Right cardiac atrium (tissue), 5 donors: ENCODE measurements around the gene SERPINB1. TPM values are rescaled to one million over a fixed set of nuclear protein-coding genes. Genes with fewer than 3 reads are reported as not detected.

Source experiments
- ATAC-seq, 2 donors: fragments of 200-7000 bp; cut with Tn5 transposase; one replicate each; pipeline versions ENCODE4 v1.8.0 to v1.9.1; 2020; ENCODE audit warnings: moderate library complexity in 2 of 2, mild to moderate bottlenecking in 1 of 2
- DNase-seq, 3 donors: peaks; one replicate each; pipeline ENCODE4 v3.0.0-alpha.2; 2020
- H3K27ac ChIP-seq: one replicate; pipeline ENCODE4 v1.5.1; 2013; ENCODE audit warnings: mild to moderate bottlenecking, low read length, control low read depth, moderate library complexity
- H3K27me3 ChIP-seq: one replicate; pipeline ENCODE4 v1.6.1; 2013; ENCODE audit not compliant: control insufficient read depth, insufficient read depth
- H3K4me1 ChIP-seq: one replicate; pipeline ENCODE4 v1.6.1; 2013; ENCODE audit warnings: low read length; ENCODE audit not compliant: control insufficient read depth, insufficient read depth
- H3K4me3 ChIP-seq: one replicate; pipeline ENCODE4 v1.5.1; 2013; ENCODE audit warnings: low read length, control low read depth
- H3K9me3 ChIP-seq: one replicate; pipeline ENCODE4 v1.6.1; 2013; ENCODE audit warnings: low read length; ENCODE audit not compliant: control insufficient read depth
- WGBS: extraction: QIAGEN DNeasy Blood & Tissue Kit; methylation state at CpG from one replicate; pipeline ENCODE4 v1.1.7; 2013; 5-methylcytosine and 5-hydroxymethylcytosine counted together
- intact Hi-C, 4 donors: fragments of 100-400 bp; cut with DNase I; formaldehyde crosslinking; loops; one replicate each; pipeline versions ENCODE4 v1.11.0 to v1.14.0; 2022 to 2023
- polyA plus RNA-seq: library from polyadenylated mRNA; stranded (reverse); fragments of 200-250 nt; gene quantifications from one replicate; pipeline ENCODE4 v1.2.3, GENCODE V29; 2013
- total RNA-seq, 4 donors: library from RNA; stranded (reverse); fragmentation: NEBNext Ultra II Directional; extraction: Animal tissue kit (Norgen Biotek cat#: 25700); gene quantifications; one replicate each; pipeline ENCODE4 v1.2.1, GENCODE V29; 2021
- donor health status: healthy with polysubstance abuse.
- donor health status: DM: no; HTN: yes; CAD: no.
- donor health status: DM: no; HTN: no; CAD: no.
- donor health status: DM: no; HTN: yes; CAD: no; lungs with severe emphysema.
- donor health status: DM: yes; HTN: yes; CAD: no.

The SERPINB1 gene
- total and polyA plus RNA-seq, 5 donors = 23.6 to 42.1 (median 28.9) TPM

DNA sequence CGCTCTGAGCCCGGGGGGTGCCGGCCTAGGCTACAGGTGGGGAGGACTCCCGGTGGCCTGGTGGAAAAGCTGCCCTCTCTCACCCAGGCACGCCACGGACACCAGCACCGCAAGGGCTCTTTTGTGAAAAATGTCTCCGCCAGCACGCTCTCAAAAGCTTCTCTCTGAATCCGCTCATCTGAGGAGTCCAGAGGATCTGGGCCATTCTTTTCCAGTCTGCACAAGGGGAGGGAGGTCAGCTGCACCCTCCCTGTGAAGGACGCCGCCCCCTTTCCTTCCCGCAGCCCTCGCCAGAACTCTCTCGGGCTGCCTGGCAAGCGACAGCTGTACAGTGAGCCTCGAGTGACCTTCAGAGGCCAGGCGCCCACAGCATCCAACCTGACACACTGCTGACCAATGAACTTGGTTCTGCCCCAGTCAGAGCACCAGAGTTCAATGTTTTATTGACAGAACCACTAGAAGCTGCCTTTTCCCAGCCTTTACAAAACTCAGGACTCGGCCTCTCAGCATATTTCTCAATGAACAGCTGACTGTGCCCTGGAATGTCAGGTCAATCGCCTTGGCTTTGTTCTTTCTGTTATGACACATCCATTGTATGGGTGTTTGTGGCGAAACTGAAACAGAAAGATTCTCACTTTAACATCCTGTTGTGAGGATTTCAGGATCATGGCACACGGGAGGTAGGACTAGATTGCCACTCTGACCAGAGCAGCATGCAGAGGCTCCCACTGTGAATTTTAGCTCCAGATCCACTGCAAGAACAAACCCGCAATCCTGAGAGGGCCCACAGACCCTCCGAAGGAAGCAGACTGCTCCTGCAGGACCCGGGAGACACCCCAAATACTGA lies 34.8 kb upstream of the SERPINB1 start:
- WGBS = 11% methylated on average over 25 of the region's 25 CpGs
- no peaks in the 10 kb centered on the region for H3K27me3 ChIP-seq
- H3K4me3 ChIP-seq = peak overlapping the region; percentile 81
- ATAC-seq = peak; percentile 90 to 91
- DNase-seq = peak; percentile 77 to 91 (median 89)
- intact Hi-C loops = no loop called here
- peaks cover 5% of the 10 kb centered on the region for H3K4me1 ChIP-seq
- H3K9me3 ChIP-seq = no peaks in the 10 kb centered on the region
- peak overlapping the region; percentile 87 for H3K27ac ChIP-seq

DNA sequence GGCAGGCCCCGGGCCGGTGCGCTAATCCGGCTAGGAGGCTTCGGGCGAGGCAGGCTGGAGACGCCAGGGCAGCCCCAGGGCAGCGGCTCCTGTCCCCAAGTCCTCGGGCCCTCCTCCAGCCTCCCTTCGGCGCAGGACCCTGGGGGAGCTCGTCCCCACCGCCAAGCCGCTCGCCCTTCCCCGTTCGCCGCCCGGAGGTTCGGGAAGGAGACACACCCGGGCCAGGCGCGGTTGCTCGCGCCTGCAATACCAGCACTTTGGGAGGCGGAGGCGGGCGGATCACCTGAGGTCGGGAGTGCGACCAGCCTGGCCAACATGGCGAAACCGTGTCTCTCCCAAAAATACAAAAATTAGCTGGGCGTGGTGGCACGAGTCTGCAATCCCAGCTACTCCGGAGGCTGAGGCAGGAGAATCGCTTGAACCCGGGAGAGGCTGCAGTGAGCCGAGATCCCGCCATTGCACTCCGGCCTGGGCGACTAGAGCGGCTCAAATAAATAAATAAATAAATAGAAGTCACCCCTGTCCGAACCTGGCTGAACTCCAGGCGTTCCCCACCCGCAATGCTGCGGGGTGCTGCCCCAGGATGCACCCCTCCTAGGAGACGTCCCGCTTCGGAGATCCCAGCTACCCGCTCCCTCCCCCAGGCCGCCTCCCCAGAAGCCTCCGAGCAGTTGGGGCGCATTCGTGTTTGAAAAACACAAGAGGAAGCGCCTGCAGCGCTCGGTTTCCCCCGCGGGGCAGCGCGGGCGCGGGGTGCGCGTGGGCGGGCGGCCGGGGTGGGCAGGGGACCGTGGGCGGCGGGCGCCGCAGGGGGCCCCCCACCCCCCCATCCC lies 33.9 kb upstream of the SERPINB1 start:
- peaks cover 5% of the 10 kb centered on the region for H3K4me1 ChIP-seq
- H3K4me3 ChIP-seq = peak overlapping the region; percentile 81
- no peaks in the 10 kb centered on the region for H3K9me3 ChIP-seq
- H3K27ac ChIP-seq = peak overlapping the region; percentile 82
- DNase-seq (peak; percentile 58 to 84 (median 82)), ATAC-seq (peak; percentile 43 to 62)
- no peaks in the 10 kb centered on the region for H3K27me3 ChIP-seq
- intact Hi-C loops = no loop called here
- WGBS = 2% methylated on average over 73 of the region's 73 CpGs

DNA sequence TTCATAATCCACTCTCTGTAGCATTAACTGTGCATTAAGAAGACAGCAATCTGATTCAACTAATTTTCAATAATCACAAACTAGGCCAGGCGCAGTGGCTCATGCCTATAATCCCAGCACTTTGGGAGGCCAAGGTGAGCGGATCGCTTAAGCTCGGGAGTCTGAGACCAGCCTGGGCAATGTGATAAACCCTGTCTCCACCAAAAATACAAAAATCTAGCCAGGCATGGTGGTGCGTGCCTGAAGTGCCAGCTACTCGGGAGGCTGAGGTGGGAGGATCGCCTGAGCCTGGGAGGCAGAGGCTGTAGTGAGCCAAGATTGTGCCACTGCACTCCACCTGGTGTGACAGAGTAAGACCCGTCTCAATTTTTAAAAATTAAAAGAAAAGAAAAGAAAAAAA lies 32.0 kb upstream of the SERPINB1 start:
- 96% methylated on average over 8 of the region's 8 CpGs for WGBS
- Histone ChIP-seq H3K4me3 (no peak overlapping the region), H3K4me1 (peaks cover 5% of the 10 kb centered on the region), H3K27me3 (no peaks in the 10 kb centered on the region), H3K9me3 (no peaks in the 10 kb centered on the region), H3K27ac (no peak overlapping the region)
- no peak for ATAC-seq
- intact Hi-C loops = no loop called here
- no peak for DNase-seq

DNA sequence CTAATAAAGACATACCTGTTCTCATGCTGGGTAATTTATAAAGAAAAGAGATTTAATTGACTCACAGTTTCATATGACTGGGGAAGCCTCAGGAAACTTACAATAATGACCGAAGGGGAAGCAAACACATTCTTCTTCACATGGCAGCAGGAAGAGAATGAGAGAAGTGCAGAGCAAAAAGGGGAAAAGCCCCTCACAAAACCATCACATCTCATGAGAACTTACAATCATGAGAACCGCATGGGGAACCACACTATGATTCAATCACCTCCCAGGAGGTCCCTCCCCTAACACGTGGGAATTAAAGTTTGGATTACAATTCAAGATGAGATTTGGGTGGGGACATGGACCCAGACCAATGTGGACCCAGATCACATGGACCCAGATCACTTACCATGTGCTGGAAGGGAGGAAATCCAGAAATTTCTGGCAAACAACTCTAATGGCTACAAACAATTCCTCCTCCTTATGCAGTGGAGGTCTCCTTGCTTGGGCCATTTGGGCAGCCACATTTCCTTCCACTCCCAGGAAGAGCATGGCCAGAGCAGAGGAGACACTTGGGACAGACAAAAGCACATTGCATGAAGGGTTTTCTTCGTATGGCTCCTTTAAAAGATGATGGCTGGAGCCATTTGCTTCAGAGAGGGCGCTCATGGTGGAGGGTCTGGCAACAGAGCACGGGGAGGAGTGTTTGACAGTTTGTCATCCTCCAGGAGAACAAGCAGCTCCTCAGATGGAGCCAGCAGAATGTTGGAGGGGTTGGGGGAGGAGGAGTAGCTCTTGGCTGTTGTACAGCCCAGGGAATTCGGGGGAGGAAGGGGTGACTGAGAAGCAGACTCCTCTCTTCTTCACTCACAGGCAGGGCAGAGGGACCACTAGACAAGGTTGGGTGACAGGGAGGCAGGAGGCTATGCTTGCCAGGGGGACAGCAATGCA lies 31.0 kb upstream of the SERPINB1 start:
- WGBS = 57% methylated on average over 7 of the region's 7 CpGs
- no peak overlapping the region for H3K27ac ChIP-seq

DNA sequence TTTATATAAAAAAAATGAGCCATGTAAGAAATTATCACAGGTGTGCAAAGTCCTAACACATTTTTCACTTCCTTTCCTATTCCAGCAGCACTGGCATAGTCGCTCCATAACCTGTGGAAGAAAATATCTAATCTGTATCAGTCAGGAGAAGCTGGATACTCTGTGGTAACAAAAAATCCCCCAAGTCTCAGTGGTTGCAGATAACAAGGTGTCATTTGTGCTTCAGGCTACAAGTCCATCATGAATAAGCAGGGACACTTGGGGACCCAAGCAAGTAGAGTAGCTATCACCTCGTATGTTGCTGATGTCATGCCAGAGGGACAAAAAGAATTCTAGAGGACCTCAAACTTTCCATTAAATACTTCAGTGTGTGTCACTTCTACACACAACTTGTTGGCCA lies 30.3 kb upstream of the SERPINB1 start:
- Histone ChIP-seq H3K27me3 (no peaks in the 10 kb centered on the region), H3K27ac (no peak overlapping the region), H3K4me3 (no peak overlapping the region), H3K9me3 (no peaks in the 10 kb centered on the region), H3K4me1 (peaks cover 5% of the 10 kb centered on the region)
- WGBS = 92% methylated on average over 2 of the region's 2 CpGs
- ATAC-seq (no peak), DNase-seq (no peak)
- intact Hi-C loops = no loop called here

More for the DNA sequence above, 31.0 kb upstream of the SERPINB1 start:
- intact Hi-C loops = no loop called here
- Histone ChIP-seq H3K4me1 (peaks cover 5% of the 10 kb centered on the region), H3K4me3 (no peak overlapping the region), H3K9me3 (no peaks in the 10 kb centered on the region), H3K27me3 (no peaks in the 10 kb centered on the region)
- DNase-seq (peak in 1 of 3 donors; percentile 43), ATAC-seq (peak in 1 of 2 donors; percentile 13)

DNA sequence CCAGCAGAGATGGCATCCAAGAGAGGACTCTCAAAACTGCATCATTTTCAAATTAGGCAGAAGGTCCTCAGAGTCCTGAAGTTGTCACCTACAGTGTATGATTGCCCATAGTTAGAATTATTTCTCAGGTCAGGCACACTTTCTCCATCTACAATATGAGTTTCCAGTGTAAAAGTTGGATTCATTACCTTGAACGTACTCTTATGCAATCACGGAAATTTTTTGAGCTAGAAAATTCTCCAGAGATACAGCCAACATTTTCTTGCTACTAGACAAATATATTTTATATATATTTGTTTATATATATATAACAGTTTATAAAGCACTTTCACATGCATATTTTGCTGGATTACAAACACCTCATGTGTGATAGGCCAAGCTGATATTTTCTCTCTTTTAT lies 29.4 kb upstream of the SERPINB1 start:
- intact Hi-C loops = no loop called here
- Histone ChIP-seq H3K4me1 (peaks cover 5% of the 10 kb centered on the region), H3K27me3 (no peaks in the 10 kb centered on the region), H3K4me3 (no peak overlapping the region), H3K27ac (no peak overlapping the region), H3K9me3 (no peaks in the 10 kb centered on the region)
- no peak for DNase-seq
- WGBS = 79% methylated on average over 2 of the region's 2 CpGs
- ATAC-seq = no peak

DNA sequence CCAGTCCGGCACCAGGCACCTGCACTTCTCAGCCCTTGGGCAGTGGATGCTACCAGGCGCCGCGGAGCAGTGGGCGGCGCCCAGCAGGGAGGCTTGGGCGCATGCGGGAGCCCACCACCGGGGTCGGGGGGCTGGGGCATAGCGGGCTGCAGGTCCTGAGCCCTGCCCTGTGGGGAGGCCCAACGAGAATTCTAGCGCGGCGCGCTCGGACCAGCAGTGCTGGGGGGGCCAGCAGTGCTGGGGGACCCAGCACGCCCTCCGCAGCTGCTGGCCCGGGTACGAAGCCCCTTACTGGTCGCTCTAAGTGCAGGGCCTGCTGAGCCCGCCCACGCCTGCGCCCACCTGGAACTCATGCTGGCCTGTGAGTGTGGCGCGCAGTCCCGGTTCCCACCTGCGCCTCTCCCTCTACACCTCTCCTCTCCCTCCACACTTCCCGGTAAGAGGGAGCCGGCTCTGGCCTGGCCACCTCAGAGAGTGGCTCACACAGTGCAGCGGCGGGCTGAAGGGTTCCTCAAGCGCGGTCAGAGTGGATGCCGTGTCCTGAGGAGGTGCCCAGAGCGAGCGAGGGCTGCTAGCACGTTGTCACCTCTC lies 28.5 kb upstream of the SERPINB1 start:
- DNase-seq (peak in 1 of 3 donors; percentile 50), ATAC-seq (peak in 1 of 2 donors; percentile 20)
- Histone ChIP-seq H3K4me3 (no peak overlapping the region), H3K27ac (no peak overlapping the region), H3K9me3 (no peaks in the 10 kb centered on the region), H3K4me1 (peaks cover 4% of the 10 kb centered on the region), H3K27me3 (no peaks in the 10 kb centered on the region)
- WGBS = 96% methylated on average over 39 of the region's 39 CpGs
- intact Hi-C loops = no loop called here

DNA sequence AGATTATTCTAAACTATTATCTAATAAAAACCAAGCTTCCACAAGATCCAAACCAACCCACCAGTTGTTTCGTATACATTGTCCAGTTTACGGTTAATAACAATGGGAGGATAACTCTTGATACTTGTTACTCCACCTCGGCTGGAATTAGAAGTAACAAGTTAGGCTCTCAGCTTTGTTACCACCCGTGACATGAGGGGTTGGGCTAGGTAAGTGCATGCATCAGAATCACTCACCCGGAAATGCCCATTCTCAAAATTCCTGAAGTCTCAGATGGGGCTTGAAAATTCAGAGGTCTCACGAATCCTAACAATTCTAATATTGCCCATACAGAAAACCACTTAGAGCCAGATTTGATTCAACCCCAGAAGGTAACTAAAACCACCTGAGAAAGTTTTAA lies 27.0 kb upstream of the SERPINB1 start:
- no peaks in the 10 kb centered on the region for H3K9me3 ChIP-seq
- H3K4me1 ChIP-seq = no peaks in the 10 kb centered on the region
- 95% methylated on average over 6 of the region's 6 CpGs for WGBS
- intact Hi-C loops = no loop called here
- H3K27me3 ChIP-seq = no peaks in the 10 kb centered on the region
- no peak overlapping the region for H3K4me3 ChIP-seq
- H3K27ac ChIP-seq = no peak overlapping the region
- no peak for DNase-seq
- no peak for ATAC-seq

DNA sequence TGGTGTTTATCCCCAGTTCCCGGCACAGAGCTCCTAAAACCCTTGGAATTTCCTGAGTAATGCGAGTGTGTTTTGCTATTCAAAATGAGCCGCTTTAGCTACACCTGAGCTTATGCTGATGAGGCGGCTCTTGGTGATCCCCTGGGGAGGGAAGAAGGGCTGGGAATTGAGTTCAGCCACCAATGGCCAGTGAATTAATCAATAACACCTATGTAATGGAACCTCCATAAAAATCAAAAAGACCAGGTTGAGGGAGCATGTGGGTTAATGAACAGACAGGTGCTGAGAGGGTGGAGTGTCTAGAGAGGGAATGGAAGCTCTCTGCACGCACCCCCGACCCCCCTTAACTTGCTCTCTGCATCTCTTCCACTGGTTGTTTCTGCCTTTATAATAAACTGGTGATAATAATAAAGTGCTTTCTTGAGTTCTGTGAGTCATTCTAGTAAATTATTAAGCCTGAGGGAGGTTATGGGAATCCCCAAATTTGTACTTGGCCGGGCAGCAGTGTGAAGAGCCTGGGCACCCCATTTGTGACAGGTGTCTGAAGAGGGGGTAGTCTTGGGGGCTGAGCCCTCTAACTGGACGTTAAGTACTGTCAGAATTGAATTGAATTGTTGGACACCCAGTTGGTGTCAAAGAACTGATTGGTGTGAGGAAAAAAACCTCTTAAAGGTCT lies 24.6 kb upstream of the SERPINB1 start:
- no peaks in the 10 kb centered on the region for H3K4me1 ChIP-seq
- WGBS = 45% methylated on average over 8 of the region's 8 CpGs
- ATAC-seq (no peak), DNase-seq (no peak)
- H3K27me3 ChIP-seq = no peaks in the 10 kb centered on the region
- H3K4me3 ChIP-seq = no peak overlapping the region
- H3K27ac ChIP-seq = no peak overlapping the region
- intact Hi-C loops = no loop called here
- no peaks in the 10 kb centered on the region for H3K9me3 ChIP-seq

DNA sequence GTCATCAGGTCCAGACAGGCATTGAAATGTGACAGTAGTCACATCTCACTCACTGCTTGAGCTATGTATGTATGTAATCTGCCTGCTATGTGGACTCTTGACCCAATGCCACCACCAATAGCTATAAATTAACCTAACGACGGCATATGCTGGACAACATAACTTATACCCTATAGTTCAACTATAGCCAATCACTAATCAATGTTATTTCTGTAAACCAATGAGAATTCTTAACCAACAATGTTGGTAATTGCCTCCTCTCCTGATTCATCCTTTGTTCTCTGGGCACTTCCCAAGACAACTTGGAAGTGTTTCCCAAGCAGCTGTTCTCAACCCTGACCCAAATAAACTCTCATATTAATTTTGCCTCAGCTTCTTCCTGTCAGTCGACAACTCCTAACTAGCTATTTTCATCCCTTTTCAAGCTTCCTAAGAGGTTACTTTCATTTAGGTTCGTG lies 24.1 kb upstream of the SERPINB1 start:
- WGBS = 39% methylated on average over 4 of the region's 4 CpGs
- Histone ChIP-seq H3K4me1 (no peaks in the 10 kb centered on the region), H3K4me3 (no peak overlapping the region), H3K27me3 (no peaks in the 10 kb centered on the region), H3K9me3 (no peaks in the 10 kb centered on the region), H3K27ac (no peak overlapping the region)
- DNase-seq (no peak), ATAC-seq (peak; percentile 38 to 40)
- intact Hi-C loops = no loop called here
